GM21360 (cell line): ENCODE results near the gene HOXA5.

ENCODE experiments used
- ATAC-seq: cut with Tn5 transposase; IDR thresholded peaks from one replicate; pipeline ENCODE4 v1.9.1; 2021; ENCODE audit warnings: mild to moderate bottlenecking, moderate library complexity; ENCODE audit not compliant: unreplicated experiment

The HOXA5 gene

GRCh38 chr7:27137640-27138315 is 5.7 kb downstream of the HOXA5 start:
- ATAC-seq, result no peak

GRCh38 chr7:27134392-27134791 is 9.1 kb downstream of the HOXA5 start:
- ATAC-seq, result no peak

GRCh38 chr7:27133409-27134231 is 9.9 kb downstream of the HOXA5 start:
- no peak for ATAC-seq

- no peak for ATAC-seq
Measured at GRCh38 chr7:27132978-27133377, 10.5 kb downstream of the HOXA5 start.

- no peak for ATAC-seq
Measured at GRCh38 chr7:27132214-27132613, 11.3 kb downstream of the HOXA5 start.

- no peak for ATAC-seq
Measured at GRCh38 chr7:27131390-27131819, 12.1 kb downstream of the HOXA5 start.

- no peak for ATAC-seq
Measured at GRCh38 chr7:27130540-27131389, 12.7 kb downstream of the HOXA5 start, which contains the start of gene HOXA4. HOXA4 (minus strand) TSS chr7:27130757; CDS start chr7:27130733, 24 bp downstream.

- ATAC-seq, result no peak
Measured at GRCh38 chr7:27129729-27130539, 13.5 kb downstream of the HOXA5 start.

- no peak for ATAC-seq
Measured at GRCh38 chr7:27128776-27129728, 14.4 kb downstream of the HOXA5 start.

GRCh38 chr7:27128034-27128433 is 15.4 kb downstream of the HOXA5 start:
- no peak for ATAC-seq

- ATAC-seq, result no peak
Measured at GRCh38 chr7:27126596-27127327, 16.7 kb downstream of the HOXA5 start.

- ATAC-seq, result no peak
Measured at GRCh38 chr7:27125986-27126394, 17.5 kb downstream of the HOXA5 start.

- no peak for ATAC-seq
Measured at GRCh38 chr7:27124902-27125689, 18.4 kb downstream of the HOXA5 start.

GRCh38 chr7:27124096-27124901 is 19.2 kb downstream of the HOXA5 start:
- no peak for ATAC-seq

- ATAC-seq, result no peak
Measured at GRCh38 chr7:27123477-27124053, 19.9 kb downstream of the HOXA5 start.

- no peak for ATAC-seq
Measured at GRCh38 chr7:27123007-27123476, 20.4 kb downstream of the HOXA5 start.
